Measurements from ENCODE around the gene TRIB2. TPM values are rescaled to one million over a fixed set of nuclear protein-coding genes. Genes with fewer than 3 reads are reported as not detected.
A peak's percentile ranks its signal among the peaks of the same experiment; 100 is the strongest.

Gene TRIB2
- total RNA-seq, 1 donor from 2014 or later: 31.1 TPM

DNA sequence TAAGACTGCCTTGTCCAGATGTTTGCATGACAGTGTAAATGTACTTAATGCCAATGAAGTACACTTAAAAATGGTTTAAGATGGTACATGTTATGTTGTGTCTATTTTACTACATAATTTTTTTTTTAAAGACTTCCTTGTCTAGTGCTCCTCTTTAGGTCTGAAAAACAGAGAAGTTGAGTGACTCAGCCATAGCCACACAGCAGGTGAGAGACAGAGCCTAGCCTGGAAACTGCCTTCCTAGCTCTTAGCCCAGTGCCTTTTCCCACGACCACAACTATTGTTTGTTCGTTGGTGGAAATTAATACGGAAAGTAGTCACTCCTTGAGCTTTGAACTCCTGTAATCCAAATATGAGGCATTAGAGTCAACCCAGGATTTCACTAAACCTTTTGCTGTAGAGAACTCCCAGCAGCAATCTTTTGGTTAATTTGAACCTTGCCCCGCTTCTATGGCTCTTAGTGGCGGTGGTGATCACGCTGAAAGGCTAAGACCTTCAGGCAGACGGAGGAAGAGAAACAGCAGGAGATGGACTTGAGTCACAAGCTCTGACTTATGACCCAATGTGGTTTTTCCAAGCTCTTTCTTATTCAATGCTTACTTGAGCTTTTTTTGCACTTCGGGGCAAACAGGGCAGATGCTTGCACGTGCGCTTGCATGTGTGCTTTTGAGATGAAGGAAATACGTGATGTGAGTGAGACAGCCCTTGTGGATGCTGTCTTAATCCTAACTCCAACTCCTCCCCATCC is 21.2 kb downstream of the TRIB2 start:
- intact Hi-C loops (cut with micrococcal nuclease): loop anchor here (10.0 kb wide), 1 partner anchor 57 kb away; no protein-coding TSS in a partner anchor
- H3K4me1 ChIP-seq: peaks cover 95% of the 10 kb centered on the region
- DNase-seq: no peak
- H3K9me3 ChIP-seq (replicated peaks): no peaks in the 10 kb centered on the region
- H3K36me3 ChIP-seq: peaks cover 68% of the 10 kb centered on the region
- H3K4me3 ChIP-seq: no peak overlapping the region
- H3K27me3 ChIP-seq (ENCODE audit: low read depth): no peaks in the 10 kb centered on the region
- peak overlapping the region; percentile 99 for H3K27ac ChIP-seq (replicated peaks)
- TF ChIP-seq CTCF (IDR thresholded peaks at IDR 0.05; ENCODE audit: borderline replicate concordance): no peak

DNA sequence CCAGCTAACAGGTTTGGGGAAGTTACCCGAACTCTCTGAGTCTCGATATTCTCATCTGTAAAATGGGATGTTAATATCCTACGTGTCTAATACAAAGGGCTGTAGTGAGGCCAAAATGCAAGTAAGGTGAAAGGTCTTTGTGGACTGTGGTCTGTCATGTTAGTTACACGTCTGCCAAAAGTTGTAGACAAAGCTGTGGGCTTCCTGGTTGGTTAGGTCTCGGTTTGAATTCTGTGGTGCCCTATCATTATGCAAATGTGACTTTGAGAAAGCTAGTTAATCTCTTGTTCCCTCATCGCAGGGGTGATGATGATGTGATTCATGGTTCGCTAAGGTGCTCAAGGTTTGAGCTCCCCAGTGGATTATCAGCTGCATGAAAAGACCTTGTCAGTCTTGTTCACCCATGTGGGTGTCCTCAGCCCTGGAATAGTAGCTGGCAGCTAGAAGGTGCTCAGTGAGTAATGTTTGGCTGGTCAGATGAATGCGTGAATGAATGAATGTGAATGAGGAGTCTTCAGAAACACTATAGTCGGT is 23.1 kb downstream of the TRIB2 start:
- H3K9me3 ChIP-seq (replicated peaks): no peaks in the 10 kb centered on the region

DNA sequence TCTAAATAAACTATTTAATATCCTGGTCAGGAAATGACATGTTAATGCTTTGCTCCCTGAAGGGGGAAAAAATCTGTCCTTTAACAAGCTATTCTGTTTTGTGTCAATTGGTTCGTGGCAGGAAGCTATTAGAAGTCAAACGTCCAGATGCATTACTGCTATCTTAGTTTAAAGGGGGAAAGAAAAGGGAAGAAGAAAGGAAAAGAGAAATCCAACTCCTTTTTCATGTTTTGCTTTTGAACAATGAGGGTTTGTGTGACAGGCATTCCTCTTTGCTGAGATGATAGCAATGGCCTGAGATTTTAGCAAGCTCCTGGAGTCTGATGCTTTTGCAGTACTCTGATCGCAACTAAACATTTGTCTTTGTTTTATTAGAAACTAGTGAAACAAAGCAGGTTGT is 24.6 kb downstream of the TRIB2 start:
- Histone ChIP-seq H3K4me3 (no peak overlapping the region), H3K36me3 (peaks cover 72% of the 10 kb centered on the region), H3K27ac (replicated peaks) (peak overlapping the region; percentile 99), H3K9me3 (replicated peaks) (no peaks in the 10 kb centered on the region), H3K4me1 (peaks cover 61% of the 10 kb centered on the region), H3K27me3 (ENCODE audit: low read depth) (no peaks in the 10 kb centered on the region)
- intact Hi-C loops (cut with micrococcal nuclease): no loop called here
- TF ChIP-seq CTCF (IDR thresholded peaks at IDR 0.05; ENCODE audit: borderline replicate concordance): no peak
- no peak for DNase-seq

More for the DNA sequence above, 23.1 kb downstream of the TRIB2 start:
- H3K4me1 ChIP-seq: peaks cover 77% of the 10 kb centered on the region
- no peak for TF ChIP-seq CTCF (IDR thresholded peaks at IDR 0.05; ENCODE audit: borderline replicate concordance)
- H3K4me3 ChIP-seq: no peak overlapping the region
- intact Hi-C loops (cut with micrococcal nuclease): loop anchor here (10.0 kb wide), 1 partner anchor 55 kb away; no protein-coding TSS in a partner anchor
- H3K36me3 ChIP-seq: peaks cover 72% of the 10 kb centered on the region
- no peaks in the 10 kb centered on the region for H3K27me3 ChIP-seq (ENCODE audit: low read depth)
- DNase-seq: no peak
- peak overlapping the region; percentile 99 for H3K27ac ChIP-seq (replicated peaks)

GRCh38 chr2:12742891-12743290 is 26.2 kb downstream of the TRIB2 start:
- Histone ChIP-seq H3K27me3 (ENCODE audit: low read depth) (no peaks in the 10 kb centered on the region), H3K4me3 (no peak overlapping the region), H3K9me3 (replicated peaks) (no peaks in the 10 kb centered on the region), H3K4me1 (peaks cover 46% of the 10 kb centered on the region), H3K36me3 (peaks cover 60% of the 10 kb centered on the region), H3K27ac (replicated peaks) (no peak overlapping the region)
- intact Hi-C loops (cut with micrococcal nuclease): no loop called here
- no peak for TF ChIP-seq CTCF (IDR thresholded peaks at IDR 0.05; ENCODE audit: borderline replicate concordance)
- DNase-seq: no peak

DNA sequence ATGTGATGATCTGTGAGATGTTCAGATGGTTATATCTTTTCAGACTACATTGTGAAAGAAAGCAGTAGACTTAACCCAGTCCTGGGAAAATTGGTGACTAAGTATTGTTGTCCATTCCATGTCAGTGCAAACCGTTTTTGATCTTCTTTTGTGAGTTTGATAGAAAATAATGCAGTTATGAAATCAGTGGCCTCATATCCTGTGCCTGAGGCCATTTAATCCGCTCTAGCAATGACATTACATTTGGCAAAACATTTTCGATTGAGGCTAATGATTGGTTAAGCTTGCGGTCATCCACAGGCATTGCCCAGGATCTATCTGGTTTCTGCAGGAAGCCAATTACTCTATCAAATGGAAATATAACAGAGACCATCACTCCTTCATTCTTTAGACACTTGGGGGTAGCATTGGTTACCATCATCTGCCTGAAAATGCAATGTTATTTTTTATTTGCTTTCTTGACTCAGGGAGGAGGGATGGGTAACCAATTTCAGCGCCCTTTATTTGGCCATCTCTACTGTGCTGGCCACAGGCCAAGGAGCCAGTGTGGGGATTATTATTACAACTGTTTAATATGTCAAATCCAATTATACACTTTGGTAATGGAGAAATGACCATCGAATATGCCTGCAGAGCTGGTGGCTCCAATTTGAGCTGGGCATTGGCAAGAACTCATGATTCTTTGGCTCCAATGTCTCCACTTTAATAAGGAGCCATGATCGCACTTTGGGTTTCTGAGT is 33.6 kb downstream of the TRIB2 start:
- no peaks in the 10 kb centered on the region for H3K27me3 ChIP-seq (ENCODE audit: low read depth)
- no peak overlapping the region for H3K27ac ChIP-seq (replicated peaks)
- no peak for DNase-seq
- no peak for TF ChIP-seq CTCF (IDR thresholded peaks at IDR 0.05; ENCODE audit: borderline replicate concordance)
- H3K36me3 ChIP-seq: no peaks in the 10 kb centered on the region
- H3K9me3 ChIP-seq (replicated peaks): peaks cover 10% of the 10 kb centered on the region
- intact Hi-C loops (cut with micrococcal nuclease): no loop called here
- H3K4me1 ChIP-seq: peaks cover 13% of the 10 kb centered on the region
- H3K4me3 ChIP-seq: no peak overlapping the region
